Neuronal stem cell (in vitro differentiated cells): ENCODE data around the gene TAF4.

Source experiments
- DNase-seq: peaks from one replicate; pipeline ENCODE4 v3.0.0-alpha.2; 2013; ENCODE audit warnings: low spot score
- H2AFZ ChIP-seq: one replicate; pipeline ENCODE4 v1.6.1; 2013; ENCODE audit warnings: mild to moderate bottlenecking, low read length, inconsistent platforms
- H2AK5ac ChIP-seq: 2 replicates; pipeline ENCODE4 v1.6.1; 2013; ENCODE audit warnings: low read depth, mild to moderate bottlenecking, inconsistent platforms, low read length, moderate library complexity, mixed read lengths
- H2BK120ac ChIP-seq: 2 replicates; pipeline ENCODE4 v1.6.1; 2013; ENCODE audit warnings: low read depth, mild to moderate bottlenecking, inconsistent platforms, low read length, moderate library complexity, mixed read lengths
- H2BK12ac ChIP-seq: one replicate; pipeline ENCODE4 v1.6.1; 2013; ENCODE audit warnings: low read length, inconsistent platforms
- H2BK15ac ChIP-seq: 2 replicates; pipeline ENCODE4 v1.6.1; 2013; ENCODE audit warnings: mild to moderate bottlenecking, low read length, inconsistent platforms, mixed read lengths
- H2BK5ac ChIP-seq: one replicate; pipeline ENCODE4 v1.6.1; 2013; ENCODE audit warnings: inconsistent platforms, mild to moderate bottlenecking, low read length, moderate library complexity
- H3K14ac ChIP-seq: one replicate; pipeline ENCODE4 v1.6.1; 2013; ENCODE audit warnings: low read length, inconsistent platforms
- H3K18ac ChIP-seq: 2 replicates; pipeline ENCODE4 v1.6.1; 2013; ENCODE audit warnings: low read length, inconsistent platforms
- H3K23ac ChIP-seq: 2 replicates; pipeline ENCODE4 v1.6.1; 2013; ENCODE audit warnings: low read depth, mild to moderate bottlenecking, mixed read lengths, low read length, inconsistent platforms; ENCODE audit not compliant: poor library complexity
- H3K27ac ChIP-seq: replicated peaks from 3 replicates; pipeline ENCODE4 v1.5.1; 2013; ENCODE audit warnings: low read length, inconsistent platforms
- H3K27me3 ChIP-seq, 3 experiments: 2 replicates each; pipeline ENCODE4 v1.6.1; 2013; ENCODE audit warnings: low read length in 3 of 3, mild to moderate bottlenecking in 2 of 3, inconsistent platforms in 1 of 3, low read depth in 1 of 3, mixed read lengths in 1 of 3, moderate library complexity in 1 of 3; ENCODE audit not compliant: control insufficient read depth in 3 of 3, insufficient read depth in 3 of 3
- H3K36me3 ChIP-seq, 2 donors: replicated peaks in 1 of 2; 2 replicates each; pipeline ENCODE4 v1.6.1; 2013; ENCODE audit warnings: low read length in 2 of 2; ENCODE audit not compliant: control insufficient read depth in 2 of 2, insufficient read depth in 2 of 2
- H3K4ac ChIP-seq: 2 replicates; pipeline ENCODE4 v1.6.1; 2013; ENCODE audit warnings: inconsistent platforms, mild to moderate bottlenecking, low read length, moderate library complexity
- H3K4me1 ChIP-seq, 2 donors: 1 replicate in 1 of 2; 2 replicates in 1 of 2; pipeline ENCODE4 v1.6.1; 2013; ENCODE audit warnings: low read length in 2 of 2, low read depth in 1 of 2; ENCODE audit not compliant: control insufficient read depth in 2 of 2, insufficient read depth in 1 of 2
- H3K4me2 ChIP-seq: one replicate; pipeline ENCODE4 v1.6.1; 2013; ENCODE audit warnings: mild to moderate bottlenecking, low read length, inconsistent platforms; ENCODE audit not compliant: insufficient read depth, poor library complexity, severe bottlenecking
- H3K4me3 ChIP-seq, 2 donors: 2 replicates each; pipeline ENCODE4 v1.5.1; 2013; ENCODE audit warnings: low read length in 2 of 2, mild to moderate bottlenecking in 2 of 2, inconsistent platforms in 1 of 2, moderate library complexity in 1 of 2
- H3K79me1 ChIP-seq: one replicate; pipeline ENCODE4 v1.6.1; 2013; ENCODE audit warnings: low read depth, mild to moderate bottlenecking, inconsistent platforms, low read length, moderate library complexity
- H3K9ac ChIP-seq: one replicate; pipeline ENCODE4 v1.6.1; 2013; ENCODE audit warnings: mild to moderate bottlenecking, low read depth, low read length, inconsistent platforms; ENCODE audit not compliant: poor library complexity
- H3K9me3 ChIP-seq, 2 donors: replicated peaks in 1 of 2; 2 replicates each; pipeline versions ENCODE3 to v1.6.1; 2013; ENCODE audit warnings: low read length in 2 of 2, mild to moderate bottlenecking in 2 of 2, inconsistent platforms in 1 of 2, low read depth in 1 of 2, mixed read lengths in 1 of 2, moderate library complexity in 1 of 2; ENCODE audit not compliant: control insufficient read depth in 2 of 2, insufficient read depth in 1 of 2
- H4K8ac ChIP-seq: one replicate; pipeline ENCODE4 v1.6.1; 2013; ENCODE audit warnings: low read depth, mild to moderate bottlenecking, inconsistent platforms, low read length, moderate library complexity
- H4K91ac ChIP-seq: one replicate; pipeline ENCODE4 v1.6.1; 2013; ENCODE audit warnings: low read length, low read depth, mild to moderate bottlenecking, inconsistent platforms; ENCODE audit not compliant: poor library complexity
- WGBS, 2 donors: extraction: QIAGEN DNeasy Blood & Tissue Kit; methylation state at CpG; one replicate each; pipeline ENCODE4 v1.1.7; 2013; ENCODE audit warnings: missing lambda C conversion rate in 2 of 2, mixed read lengths in 1 of 2; ENCODE audit not compliant: insufficient read length in 2 of 2, insufficient replicate concordance in 1 of 2; ENCODE audit errors: extremely low coverage in 2 of 2; 5-methylcytosine and 5-hydroxymethylcytosine counted together

TAF4 gene

DNA sequence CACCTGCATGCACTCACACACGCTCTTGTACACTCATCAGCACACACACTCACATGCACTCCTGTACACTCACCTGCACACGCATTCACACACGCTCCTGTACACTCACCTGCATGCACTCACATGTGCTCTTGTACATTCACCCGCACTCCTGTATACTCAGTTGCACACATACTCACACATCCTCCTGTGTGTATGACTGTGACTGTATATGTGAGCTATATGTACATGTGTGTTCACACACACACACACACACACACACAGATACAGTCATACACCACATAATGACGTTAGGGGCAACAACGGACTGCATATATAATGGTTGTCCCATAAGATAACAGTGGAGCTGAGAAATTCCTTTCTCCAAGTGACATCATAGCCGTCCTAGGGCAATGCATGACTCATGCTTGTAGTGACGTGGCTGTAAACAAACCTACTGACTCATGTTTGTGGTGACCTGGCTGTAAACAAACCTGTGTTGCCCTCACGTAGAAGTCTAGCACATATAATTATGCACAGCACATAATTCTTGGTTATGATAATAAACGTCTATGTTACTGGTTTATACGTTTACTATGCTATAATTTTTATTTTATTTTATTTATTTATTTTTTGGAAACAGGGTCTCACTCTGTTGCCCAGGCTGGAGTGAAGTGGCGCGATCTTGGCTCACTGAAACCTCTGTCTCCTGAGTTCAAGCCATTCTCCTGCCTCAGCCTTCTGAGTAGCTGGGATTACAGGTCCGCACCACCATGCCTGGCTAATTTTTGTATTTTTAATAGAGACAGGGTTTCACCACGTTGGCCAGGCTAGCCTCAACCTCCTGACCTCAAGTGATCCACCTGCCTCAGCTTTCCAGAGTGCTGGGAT lies 22.8 kb upstream of the TAF4 start:
- Histone ChIP-seq H3K4ac (no peak overlapping the region), H3K4me2 (no peak overlapping the region), H3K9me3 (peaks cover 6 to 7% of the 10 kb centered on the region in 2 donors), H4K8ac (no peak overlapping the region), H3K36me3 (peaks cover 0 to 2% of the 10 kb centered on the region in 2 donors), H2AFZ (no peak overlapping the region), H3K27me3 (peaks cover 0 to 7% (median 6%) of the 10 kb centered on the region in 3 experiments), H2AK5ac (no peak overlapping the region), H2BK12ac (peak overlapping the region; percentile 25), H3K27ac (no peak overlapping the region), H4K91ac (peak overlapping the region; percentile 22), H2BK15ac (no peak overlapping the region), H3K18ac (peak overlapping the region; percentile 2), H2BK5ac (no peak overlapping the region), H3K23ac (peak overlapping the region; percentile 21), H3K9ac (peak overlapping the region; percentile 71), H3K4me3 (peak overlapping the region in 1 of 2 donors; percentile 55), H3K14ac (no peak overlapping the region), H3K4me1 (peaks cover 0 to 5% of the 10 kb centered on the region in 2 donors), H2BK120ac (no peak overlapping the region), H3K79me1 (no peaks in the 10 kb centered on the region)
- WGBS, 2 donors, result no CpG with 5 or more reads among the region's 15 CpGs
- DNase-seq, result no peak

DNA sequence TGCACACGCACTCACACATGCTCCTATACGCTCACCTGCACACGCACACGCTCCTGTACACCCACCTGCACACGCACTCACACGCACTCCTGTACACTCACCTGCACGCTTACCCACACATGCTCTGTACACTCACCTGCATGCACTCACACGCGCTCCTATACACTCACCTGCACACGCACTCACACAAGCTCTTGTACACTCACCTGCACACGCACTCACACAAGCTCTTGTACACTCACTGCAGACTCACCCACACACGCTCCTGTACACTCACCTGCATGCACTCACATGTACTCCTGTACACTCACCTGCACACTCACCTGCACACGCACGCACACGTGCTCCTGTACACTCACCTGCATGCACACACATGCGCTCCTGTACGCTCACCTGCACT lies 22.0 kb upstream of the TAF4 start:
- H3K36me3 ChIP-seq, result peaks cover 0 to 2% of the 10 kb centered on the region in 2 donors
- H3K9me3 ChIP-seq, result peaks cover 6 to 7% of the 10 kb centered on the region in 2 donors
- H3K4ac ChIP-seq, result no peak overlapping the region
- no peak overlapping the region for H2AK5ac ChIP-seq
- H3K27ac ChIP-seq, result no peak overlapping the region
- H3K79me1 ChIP-seq, result no peaks in the 10 kb centered on the region
- H3K4me2 ChIP-seq, result no peak overlapping the region
- no peak overlapping the region for H3K18ac ChIP-seq
- peak overlapping the region; percentile 21 for H3K23ac ChIP-seq
- no CpG with 5 or more reads among the region's 17 CpGs for WGBS, 2 donors
- H3K4me3 ChIP-seq, result peak overlapping the region in 1 of 2 donors; percentile 59
- H2AFZ ChIP-seq, result no peak overlapping the region
- peak overlapping the region; percentile 71 for H3K9ac ChIP-seq
- no peak for DNase-seq
- H2BK120ac ChIP-seq, result no peak overlapping the region
- peaks cover 0 to 5% of the 10 kb centered on the region in 2 donors for H3K4me1 ChIP-seq
- no peak overlapping the region for H4K91ac ChIP-seq
- peak overlapping the region; percentile 72 for H3K14ac ChIP-seq
- H2BK12ac ChIP-seq, result no peak overlapping the region
- H2BK15ac ChIP-seq, result no peak overlapping the region
- peaks cover 0 to 7% (median 6%) of the 10 kb centered on the region in 3 experiments for H3K27me3 ChIP-seq
- no peak overlapping the region for H2BK5ac ChIP-seq
- H4K8ac ChIP-seq, result no peak overlapping the region

DNA sequence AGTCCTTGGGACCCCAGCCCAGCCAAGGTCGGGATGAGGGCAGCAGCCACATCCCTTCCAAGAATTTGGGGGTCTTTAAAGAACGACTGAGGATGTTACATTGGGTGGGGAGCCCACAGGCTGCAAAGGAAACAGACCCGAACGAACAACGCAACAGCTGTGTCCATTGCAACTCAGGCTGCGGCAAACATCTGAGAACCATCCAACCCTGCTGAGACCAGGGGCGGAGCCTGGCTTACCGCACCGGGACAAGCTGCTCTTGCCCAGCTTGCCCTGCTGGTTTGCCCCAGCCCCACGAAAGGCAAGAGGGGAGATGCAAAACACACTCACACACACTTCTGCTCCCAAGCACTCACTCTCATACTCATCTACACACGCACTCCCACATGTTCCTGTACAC lies 21.5 kb upstream of the TAF4 start:
- H2BK120ac ChIP-seq, result no peak overlapping the region
- H2BK15ac ChIP-seq, result no peak overlapping the region
- DNase-seq, result no peak
- peak overlapping the region in 1 of 2 donors; percentile 59 for H3K4me3 ChIP-seq
- no peak overlapping the region for H3K9ac ChIP-seq
- no peak overlapping the region for H2AFZ ChIP-seq
- no peak overlapping the region for H3K4me2 ChIP-seq
- H3K79me1 ChIP-seq, result no peaks in the 10 kb centered on the region
- H3K9me3 ChIP-seq, result peaks cover 6 to 7% of the 10 kb centered on the region in 2 donors
- peaks cover 0 to 7% (median 6%) of the 10 kb centered on the region in 3 experiments for H3K27me3 ChIP-seq
- no peak overlapping the region for H4K8ac ChIP-seq
- no peak overlapping the region for H2BK5ac ChIP-seq
- H3K14ac ChIP-seq, result peak overlapping the region; percentile 72
- no peak overlapping the region for H3K27ac ChIP-seq
- WGBS, 2 donors, result no CpG with 5 or more reads among the region's 11 CpGs
- H4K91ac ChIP-seq, result no peak overlapping the region
- no peak overlapping the region for H2AK5ac ChIP-seq
- no peak overlapping the region for H2BK12ac ChIP-seq
- H3K36me3 ChIP-seq, result peaks cover 0 to 2% of the 10 kb centered on the region in 2 donors
- peak overlapping the region; percentile 21 for H3K23ac ChIP-seq
- H3K4ac ChIP-seq, result no peak overlapping the region
- no peak overlapping the region for H3K18ac ChIP-seq
- H3K4me1 ChIP-seq, result peaks cover 0 to 5% of the 10 kb centered on the region in 2 donors

DNA sequence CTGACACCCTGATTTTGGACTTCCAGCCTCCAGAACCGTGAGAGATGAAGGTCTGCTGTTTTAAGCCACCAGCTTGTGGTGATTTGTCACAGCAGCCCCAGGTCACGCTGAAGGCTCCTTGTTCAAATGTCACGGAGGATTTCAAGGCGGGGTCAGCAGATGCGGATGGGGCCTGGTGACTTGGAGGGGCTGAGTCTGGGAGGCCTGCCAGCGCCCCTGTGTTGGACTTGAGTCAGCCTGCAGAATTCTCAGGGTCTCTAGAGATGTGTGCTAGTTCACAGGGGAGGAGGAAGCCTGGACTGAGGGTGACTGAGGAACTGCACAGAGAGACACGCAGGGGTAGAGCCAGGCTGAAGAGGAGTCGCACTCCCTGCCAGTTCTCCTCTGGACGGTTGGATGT lies 19.5 kb upstream of the TAF4 start:
- Histone ChIP-seq H2BK15ac (no peak overlapping the region), H2BK12ac (no peak overlapping the region), H3K4me2 (no peak overlapping the region), H3K9me3 (peaks cover 2 to 9% of the 10 kb centered on the region in 2 donors), H3K36me3 (peaks cover 0 to 2% of the 10 kb centered on the region in 2 donors), H3K18ac (no peak overlapping the region), H3K27me3 (peaks cover 0 to 7% (median 6%) of the 10 kb centered on the region in 3 experiments), H2BK5ac (no peak overlapping the region), H3K27ac (no peak overlapping the region), H3K4me1 (peaks cover 0 to 5% of the 10 kb centered on the region in 2 donors), H3K23ac (no peak overlapping the region), H2AFZ (no peak overlapping the region), H3K4ac (no peak overlapping the region), H2AK5ac (peak overlapping the region; percentile 18), H3K79me1 (no peaks in the 10 kb centered on the region), H3K9ac (no peak overlapping the region), H3K4me3 (no peak overlapping the region), H2BK120ac (no peak overlapping the region), H4K8ac (no peak overlapping the region), H4K91ac (no peak overlapping the region), H3K14ac (peak overlapping the region; percentile 63)
- DNase-seq, result no peak
- no CpG with 5 or more reads among the region's 9 CpGs for WGBS, 2 donors
